Esophagus squamous epithelium (tissue), 4 donors: ENCODE results near the gene HES5.

Experiments used
- CTCF ChIP-seq, 6 experiments: fragments of 450-650 bp in 4 of 6; fragments of 200-600 bp in 2 of 6; sonication (generic) in 2 of 6; IDR thresholded peaks; one replicate each; pipeline ENCODE4 v1.5.1; 2016 to 2019; ENCODE audit warnings: antibody characterized with exemption in 6 of 6, mild to moderate bottlenecking in 4 of 6, moderate library complexity in 4 of 6
- POLR2A ChIP-seq, 4 donors: fragments of 450-650 bp; IDR thresholded peaks; one replicate each; pipeline ENCODE4 v1.6.1; 2017; ENCODE audit warnings: antibody characterized with exemption in 4 of 4, mild to moderate bottlenecking in 4 of 4, moderate library complexity in 3 of 4

- TF ChIP-seq POLR2A (IDR thresholded peaks at IDR 0.05): no peak
- TF ChIP-seq CTCF (IDR thresholded peaks at IDR 0.05): no peak
These were observed 44.3 kb upstream of the HES5 start for GRCh38 chr1:2574350-2574749.
